HG03521 (cell line): ENCODE data around the gene JARID2.

ENCODE experiments used
- ATAC-seq: cut with Tn5 transposase; IDR thresholded peaks from one replicate; pipeline ENCODE4 v1.9.1; 2021; ENCODE audit warnings: mild to moderate bottlenecking, moderate library complexity; ENCODE audit not compliant: unreplicated experiment

JARID2 gene

DNA sequence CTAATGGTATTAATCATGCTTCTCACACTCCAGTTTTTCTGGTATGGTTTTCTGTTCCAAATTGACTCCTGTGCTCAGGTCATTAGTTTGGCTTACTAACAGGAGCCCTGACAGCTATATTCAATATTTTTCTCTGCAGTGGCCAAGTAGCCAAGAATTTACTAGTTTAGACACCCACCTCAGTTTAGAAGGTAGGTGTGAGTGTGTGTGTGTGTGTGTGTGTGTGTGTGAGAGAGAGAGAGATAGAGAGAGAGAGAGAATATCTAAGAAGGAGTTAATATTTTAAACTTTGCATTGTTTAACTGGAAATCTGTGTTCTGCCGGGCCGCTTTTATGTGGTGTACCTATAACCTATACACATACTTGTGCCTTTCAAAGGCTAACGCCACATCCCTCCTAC, 18.5 kb downstream of the JARID2 start:
- ATAC-seq = no peak

DNA sequence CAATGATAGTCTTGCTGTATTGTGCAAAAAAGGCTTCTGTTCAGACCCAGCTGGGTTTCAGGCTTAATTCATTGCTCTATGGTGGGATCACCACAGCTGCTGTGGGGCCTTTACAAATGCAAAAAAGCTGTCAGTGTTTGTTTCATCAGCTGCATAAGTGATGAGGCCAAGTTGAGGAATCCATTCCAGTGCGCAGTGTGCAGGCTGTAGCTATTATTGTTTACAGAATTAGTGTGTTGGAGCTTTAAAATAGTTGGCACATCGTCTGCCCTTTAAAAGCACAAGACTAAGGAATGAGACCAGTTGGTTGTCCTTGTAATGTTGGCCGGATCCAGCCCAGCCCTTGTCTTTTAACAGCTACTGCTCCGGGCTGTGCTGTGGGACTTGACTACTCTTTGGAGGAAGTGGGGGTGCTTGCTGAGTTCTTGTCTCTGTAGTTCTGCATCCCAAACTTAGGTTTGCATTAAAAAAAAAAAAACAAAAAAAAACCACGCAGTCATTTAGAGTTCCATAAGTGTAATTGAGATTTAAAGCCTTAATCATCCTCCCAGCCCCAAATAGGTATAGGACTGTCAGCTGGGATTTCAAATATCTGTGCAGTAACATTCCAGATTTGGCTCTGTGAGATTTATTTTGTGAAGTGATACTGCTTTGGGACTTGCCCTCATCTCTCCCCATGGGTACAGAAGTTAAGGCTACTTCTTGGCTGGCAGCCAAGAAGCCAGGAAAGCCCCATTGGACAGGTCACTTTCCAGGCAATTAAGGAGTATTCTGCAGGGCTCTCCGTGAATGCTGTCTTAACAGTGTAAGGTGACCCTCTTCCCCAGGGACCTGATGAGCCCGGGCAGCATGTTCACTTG, 19.3 kb downstream of the JARID2 start:
- no peak for ATAC-seq

DNA sequence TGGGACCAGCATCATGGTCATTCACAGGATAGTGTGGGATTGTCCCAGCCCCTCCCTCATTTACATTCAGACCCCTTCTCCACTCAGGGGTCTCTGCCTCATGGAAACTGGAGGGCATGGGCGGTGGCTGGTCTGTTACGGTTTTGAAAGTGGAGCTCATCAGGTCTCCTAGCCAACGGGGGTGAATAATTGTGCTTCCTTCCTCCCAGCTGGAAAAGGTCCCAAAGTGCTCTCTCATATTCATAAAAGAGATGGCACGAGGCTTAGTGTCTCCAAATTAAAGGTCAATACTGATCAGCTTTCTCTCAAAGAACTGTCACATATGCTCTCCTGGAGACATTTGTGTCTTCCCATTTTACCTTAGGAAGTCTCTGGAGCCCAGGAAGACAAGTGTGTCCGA, 19.9 kb downstream of the JARID2 start:
- ATAC-seq = no peak

DNA sequence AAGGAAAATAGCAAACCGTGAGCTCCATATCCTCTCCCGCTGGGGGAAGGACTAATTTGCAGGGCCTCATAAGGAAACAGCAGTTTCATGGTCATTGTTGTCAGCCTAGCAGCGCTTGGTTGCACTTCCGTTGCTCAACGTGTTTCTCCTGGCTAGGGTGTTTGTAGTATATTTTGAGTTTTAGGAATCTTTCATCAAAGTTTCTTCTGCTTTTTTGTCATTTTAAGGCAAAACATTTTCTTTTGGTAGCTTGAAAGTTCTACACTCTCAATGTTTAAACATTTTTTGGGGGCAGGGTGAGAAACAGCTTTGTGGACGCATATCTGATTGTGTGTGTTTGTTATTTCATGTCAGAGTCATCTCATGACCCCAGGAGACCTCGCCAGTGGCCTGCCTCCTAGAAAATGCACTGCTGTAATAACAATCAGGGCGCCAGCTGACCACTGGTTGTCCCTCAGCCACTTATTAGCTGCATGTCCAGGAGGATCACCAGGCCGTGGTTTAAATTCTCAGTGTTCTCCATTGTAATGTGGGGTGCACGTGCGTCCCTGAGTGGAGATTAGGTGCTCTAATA, 20.6 kb downstream of the JARID2 start:
- ATAC-seq = no peak

DNA sequence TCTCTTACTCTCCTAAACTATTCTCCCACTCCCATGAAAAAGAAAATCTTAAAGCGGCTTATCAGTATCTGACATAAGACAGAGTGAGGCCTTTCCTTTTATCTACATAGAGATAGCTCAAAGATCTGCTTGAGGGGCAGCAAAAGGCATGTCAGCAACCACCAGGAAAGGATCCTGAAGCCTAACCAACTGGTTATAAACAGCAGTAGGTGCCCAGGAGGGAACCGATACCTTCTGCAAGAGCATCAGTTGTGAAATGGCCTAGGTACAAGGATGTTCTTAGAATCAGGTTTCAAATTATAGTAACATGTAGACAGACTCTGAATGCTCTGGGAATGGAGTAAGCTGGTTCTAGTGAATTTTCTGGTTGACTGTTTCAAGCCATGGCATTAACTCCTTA, 21.4 kb downstream of the JARID2 start:
- ATAC-seq = no peak

DNA sequence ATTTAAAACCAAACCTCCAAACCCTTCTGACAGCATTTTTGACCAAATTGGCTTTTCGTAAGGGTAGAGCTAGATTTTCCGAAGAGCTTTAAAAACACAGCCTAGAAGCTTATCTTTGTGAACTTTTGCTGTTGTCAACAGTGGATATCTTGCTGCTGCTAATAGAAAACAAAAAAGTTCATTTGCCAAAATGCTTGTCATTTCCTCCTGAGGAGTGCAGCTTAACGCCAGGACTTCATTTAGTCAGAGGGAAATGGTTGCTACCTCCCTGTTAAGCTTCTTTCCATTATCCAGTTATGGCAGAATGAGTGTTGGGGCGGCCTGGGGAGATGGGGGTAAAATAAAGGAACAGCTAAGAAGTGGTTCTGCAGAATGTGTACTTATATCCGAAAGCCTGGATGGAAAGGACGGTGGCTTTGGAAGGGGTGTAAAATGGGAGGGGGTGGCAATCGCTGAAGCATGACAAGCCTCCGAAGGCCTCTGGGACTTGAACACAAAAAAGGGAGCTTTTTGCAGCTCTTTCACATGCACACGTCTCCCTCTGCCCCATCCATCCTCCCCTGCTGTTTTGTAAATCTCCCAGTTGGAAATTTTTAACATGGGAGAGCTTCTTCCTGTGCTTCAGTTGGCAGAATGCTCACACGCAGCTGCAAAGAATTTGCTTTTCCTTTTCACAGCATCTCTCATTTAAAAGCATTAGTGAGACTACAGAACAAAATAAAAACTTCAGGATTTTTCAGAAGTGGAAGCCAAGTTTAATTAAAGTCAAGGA, 22.5 kb downstream of the JARID2 start:
- no peak for ATAC-seq

DNA sequence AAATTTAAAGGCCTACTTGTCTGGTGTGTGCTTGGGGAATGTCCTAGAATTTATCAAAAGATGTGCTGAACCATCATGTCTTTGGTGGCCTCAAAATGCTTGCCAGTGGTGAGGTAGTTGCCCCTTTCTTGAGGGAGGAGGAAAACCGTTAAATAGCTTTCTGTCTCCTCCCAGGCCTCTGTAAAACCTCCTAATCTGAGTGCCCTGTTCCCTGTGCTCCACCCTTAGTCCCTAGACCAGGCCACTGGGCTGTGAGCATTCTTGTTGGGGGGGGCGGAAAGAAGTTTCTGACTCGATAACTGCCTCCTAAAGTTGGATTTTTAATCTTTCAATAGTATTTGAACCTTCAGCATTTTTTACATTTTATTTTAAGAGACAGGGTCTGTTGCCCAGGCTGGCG, 23.1 kb downstream of the JARID2 start:
- ATAC-seq = no peak

DNA sequence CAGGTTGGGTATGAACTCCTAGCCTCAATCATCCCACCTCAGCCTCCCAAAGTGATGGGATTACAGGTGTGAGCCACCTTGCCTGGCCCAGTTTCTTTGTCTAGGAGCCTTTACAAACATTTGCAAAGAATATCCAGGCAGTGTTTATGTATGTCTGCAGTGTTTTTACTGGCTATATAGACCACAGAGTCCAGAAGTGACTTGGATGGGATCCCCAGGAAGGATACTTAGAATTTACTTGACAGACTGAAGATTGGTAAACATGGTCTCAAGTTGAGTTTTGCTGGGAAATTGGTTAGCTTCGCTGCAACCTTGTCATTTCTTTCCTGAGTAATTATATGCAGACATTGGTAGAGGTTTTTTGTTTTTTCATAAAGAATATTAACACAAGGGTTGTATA, 23.8 kb downstream of the JARID2 start:
- ATAC-seq = no peak

DNA sequence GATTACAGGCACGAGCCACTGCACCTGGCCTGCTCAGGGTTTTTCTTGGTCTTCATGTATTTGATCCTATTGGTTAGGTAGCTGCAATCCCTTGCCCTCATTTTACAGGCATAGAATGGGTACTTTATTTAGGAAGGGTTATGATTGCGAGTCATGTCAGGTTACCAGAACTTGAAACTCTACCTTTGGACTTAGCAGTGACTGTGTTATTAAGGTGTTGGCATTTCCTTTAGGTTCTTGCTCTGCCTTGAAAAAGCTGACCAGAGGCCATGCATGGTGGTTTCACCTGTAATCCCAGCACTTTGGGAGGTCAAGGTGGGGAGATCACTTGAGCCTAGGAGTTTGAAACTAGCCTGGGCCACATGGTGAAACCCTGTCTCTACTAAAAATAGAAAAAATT, 24.5 kb downstream of the JARID2 start:
- no peak for ATAC-seq

DNA sequence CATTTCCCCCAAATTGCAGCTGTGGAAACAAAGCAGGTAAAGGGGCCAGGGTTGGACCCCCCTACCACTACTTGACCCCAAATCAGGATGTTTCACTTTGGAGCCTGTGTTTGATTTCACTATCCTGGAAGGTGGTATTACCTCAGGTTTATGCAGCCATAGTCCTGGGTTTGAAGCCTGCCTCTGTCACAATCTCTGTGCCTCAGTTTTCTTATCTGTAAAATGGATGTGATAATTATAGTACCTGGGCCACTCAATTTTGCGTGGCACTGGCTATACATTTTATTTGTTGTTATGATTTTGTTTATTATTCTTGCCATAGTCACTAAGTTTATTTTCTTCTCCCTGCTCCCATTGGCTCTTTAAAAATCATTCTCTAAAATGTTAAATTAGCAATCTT, 26.7 kb downstream of the JARID2 start:
- ATAC-seq = no peak

DNA sequence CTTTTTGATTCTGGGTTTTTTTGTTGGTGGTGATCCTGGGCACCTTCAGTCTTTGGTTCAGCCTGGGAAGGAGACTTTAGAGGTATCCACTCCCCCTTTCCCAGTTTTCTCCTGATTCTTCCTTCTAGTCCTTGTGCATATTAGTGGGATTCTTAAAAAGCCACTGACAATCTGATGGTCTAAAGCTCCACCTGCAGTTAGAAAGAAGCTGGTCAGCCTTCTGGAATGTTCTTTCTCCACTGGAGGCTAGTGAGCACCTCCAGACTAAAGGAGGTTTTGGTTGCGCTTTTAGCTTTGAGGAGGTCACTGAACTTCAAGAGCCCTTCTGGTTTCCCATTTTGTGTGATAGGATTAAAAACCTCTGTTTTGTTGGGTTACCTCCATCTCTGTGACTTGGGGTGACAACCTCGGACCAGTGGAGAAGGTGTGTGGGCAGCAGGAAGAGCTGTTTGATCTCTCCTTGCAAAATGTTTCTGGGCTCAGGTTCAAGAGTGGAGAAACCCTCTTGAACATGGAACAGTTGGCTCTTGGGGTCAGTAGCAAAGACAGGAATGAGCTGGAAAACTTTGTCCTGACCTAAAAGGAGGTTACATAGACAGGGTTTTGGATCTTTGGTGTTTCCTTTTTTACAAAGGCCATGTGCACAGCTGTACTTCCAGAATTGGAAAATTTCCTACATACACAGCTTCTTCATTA, 29.0 kb downstream of the JARID2 start:
- no peak for ATAC-seq

DNA sequence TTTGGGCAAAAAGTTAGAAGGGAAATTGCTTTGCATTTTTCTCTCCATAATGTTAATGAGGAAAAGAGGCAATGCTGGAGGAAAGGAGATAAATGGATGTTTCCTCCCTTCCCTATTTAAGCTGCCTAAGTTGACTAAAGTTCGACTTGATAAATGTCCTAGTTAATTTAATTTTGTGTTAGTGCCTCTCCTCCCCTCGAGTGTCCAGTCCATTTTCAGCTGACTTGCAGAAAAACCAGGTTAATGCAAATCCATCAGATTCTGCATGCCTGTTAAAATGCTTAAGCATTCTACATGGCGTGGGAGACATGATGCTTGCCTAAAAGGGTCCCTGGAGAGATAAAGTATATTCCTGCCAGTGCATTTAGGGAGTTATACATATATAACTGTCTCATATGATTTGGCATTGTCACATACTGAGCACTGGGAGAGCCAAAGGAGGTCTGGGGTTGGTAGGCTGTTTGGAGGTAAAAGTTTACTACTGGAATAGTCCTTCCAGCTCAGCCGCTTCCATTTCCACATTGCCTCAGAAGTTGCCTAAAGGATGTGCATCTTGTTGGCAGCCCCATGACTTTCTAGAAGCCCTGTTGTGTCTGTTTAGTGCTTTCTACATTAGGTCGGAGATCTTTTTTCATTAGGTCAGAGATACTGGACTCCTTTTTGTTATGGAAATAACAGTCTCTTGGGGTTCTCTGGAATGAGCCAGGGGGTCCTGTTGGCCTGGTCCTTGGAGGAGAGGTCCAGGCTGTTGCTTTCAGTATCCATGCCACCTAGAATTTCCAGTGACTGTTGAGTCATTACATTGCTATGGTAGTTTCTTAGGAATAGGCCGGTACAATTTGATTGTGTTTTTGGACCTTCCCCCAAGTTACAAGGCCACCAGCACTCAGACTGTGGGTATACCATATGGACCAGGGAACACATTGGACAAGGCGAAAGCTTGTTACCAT, 30.4 kb downstream of the JARID2 start:
- ATAC-seq = no peak

DNA sequence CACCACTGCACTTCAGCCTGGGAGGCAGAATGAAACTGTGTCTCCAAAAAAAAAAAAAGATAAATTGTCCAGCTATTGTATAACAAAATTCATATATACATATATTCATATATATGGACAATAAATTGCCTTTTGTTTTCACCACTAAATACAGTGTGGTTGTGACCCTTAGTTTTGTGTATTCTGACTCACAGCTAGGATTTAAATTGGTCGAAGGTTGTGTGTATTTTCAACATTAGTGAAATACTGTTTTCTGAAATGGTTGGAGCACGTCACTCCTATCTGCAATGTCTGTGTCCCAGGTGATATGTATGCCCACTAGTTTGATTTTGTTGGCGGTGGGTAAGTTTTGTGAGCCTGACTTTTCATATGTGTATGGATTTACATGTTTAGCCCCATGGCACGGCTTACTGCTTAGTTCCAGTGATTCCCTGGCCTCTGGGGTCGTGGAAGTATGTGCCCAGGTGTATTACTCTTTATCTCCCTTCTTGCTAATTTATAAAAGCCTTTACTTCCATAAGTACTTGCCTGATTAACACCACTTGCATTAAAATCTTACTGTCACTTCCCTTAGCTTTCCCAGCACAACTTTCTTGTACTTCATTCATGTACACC, 33.3 kb downstream of the JARID2 start:
- no peak for ATAC-seq

DNA sequence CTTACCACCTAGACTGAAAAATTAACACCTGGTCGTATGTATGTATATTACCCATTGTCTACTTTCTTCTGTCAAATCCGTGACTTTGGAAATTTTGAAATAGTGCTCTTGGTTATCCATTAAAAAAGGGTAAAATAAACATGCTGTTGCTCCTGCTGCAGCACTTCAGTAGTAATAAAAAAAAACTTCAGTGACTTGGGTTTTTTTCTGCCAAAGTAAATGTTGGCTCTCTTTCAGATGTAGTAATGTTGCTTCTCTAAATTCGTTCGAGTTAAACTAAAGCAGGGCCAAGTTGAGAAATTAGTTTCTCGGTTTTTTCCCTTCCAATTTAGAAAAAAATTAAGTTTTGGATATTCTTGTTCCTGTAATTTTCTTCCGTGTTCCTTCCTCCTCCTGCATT, 34.2 kb downstream of the JARID2 start:
- ATAC-seq = no peak

DNA sequence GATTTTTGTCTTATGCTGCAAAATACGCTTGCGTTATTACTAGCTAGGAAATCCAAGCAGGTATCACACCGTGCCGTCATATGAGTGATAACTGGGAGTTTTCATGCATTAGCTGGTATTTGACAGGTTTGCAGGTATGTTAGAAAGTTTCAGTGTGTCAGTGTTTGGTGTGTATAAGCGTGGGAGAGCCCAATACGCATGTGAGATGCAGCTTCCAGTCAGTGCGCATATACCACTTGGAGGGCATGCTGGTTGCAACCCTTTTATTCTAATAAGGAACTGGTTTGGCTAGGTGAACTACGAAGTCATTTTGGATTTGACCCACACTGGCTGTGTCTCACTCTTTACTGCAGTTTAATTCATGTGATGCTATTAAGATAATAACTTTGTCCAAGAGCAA, 35.1 kb downstream of the JARID2 start:
- ATAC-seq = no peak

DNA sequence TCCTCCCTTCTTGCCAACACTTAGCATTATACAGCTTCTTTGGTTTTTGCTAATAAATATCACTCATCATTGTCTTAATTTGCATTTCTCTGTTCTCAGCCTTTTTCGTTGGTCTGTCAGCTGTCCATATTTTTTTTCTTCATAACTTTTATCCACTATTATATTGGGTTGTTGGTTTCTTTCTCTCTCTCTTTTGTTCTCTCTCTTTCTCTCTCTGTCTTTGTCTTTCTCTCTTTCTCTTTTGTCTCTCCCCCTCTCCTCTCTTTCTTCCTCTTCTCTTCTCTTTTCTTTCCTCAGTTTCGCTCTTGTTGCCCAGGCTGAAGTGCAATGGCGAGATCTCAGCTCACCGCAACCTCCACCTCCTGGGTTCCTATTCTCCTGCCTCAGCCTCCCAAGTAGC, 36.5 kb downstream of the JARID2 start:
- ATAC-seq = no peak

DNA sequence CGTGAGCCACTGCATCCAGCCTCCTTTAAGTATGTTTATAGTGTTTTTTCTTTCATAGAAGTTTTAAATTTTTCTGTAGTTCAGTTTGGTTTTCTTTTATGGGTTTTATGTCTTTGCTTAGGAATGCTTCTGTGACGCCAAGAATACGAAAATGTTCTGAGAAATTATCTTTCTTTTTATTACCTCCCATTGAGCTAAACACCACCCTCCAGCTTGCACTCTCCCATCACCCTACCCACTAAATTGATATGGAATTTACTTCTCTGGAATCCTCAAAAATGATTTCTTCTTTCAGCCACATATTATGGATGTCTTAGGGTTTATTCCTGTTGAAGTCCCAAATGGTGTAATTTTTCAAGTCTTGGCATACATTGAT, 38.1 kb downstream of the JARID2 start:
- no peak for ATAC-seq

DNA sequence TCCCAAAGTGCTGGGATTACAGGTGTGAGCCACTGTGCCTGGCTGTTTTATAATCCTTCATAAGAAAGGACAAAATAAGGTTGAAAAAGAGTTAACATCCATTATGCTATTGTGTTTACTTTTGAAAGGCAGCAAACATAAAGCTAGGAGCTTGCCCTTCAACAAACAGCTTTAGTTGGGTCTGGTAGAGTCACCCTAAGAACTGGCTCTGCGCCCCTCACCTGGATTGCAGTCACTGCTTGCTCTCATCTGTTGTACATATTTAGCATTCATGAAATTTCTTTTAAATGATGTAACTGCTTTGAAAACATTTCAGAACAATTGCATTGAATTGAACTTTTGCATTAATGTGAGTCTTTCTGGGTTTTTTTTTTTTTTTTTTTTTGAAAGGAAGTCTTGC, 38.9 kb downstream of the JARID2 start:
- no peak for ATAC-seq

DNA sequence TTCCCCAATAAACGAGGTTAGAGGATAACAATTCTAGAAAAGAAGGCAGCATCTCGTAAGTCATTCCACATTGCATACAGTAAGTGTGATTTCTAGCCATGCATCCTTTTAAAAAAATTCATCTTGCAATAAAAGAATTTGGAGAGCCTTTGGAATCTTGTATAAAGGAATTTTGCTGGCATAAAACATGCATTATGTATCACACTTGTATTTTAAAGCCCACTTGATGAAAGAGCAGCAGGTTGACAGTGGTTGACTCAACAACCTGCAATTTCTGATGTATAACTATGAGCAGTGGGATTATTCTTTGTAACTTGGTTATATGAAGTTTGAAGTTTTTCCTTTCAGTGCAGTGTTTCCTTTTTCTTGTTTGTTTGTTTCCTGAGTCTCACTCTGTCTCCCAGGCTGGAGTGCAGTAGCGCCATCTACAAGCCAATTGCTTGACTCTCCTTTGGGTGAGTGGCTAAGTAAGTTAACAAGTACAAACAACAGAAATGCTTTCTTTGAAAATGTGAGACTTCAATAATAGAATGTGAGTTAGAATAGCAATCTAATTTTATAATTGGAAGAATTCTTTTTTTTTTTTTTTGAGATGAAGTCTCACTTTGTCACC, 39.9 kb downstream of the JARID2 start:
- no peak for ATAC-seq
